Right lobe of liver (tissue), 4 donors: ENCODE data around the gene MYOM1.

Experiments used
- CTCF ChIP-seq, 4 donors: fragments of 200-600 bp in 3 of 4; fragments of 450-650 bp in 1 of 4; IDR thresholded peaks; one replicate each; pipeline versions ENCODE4 v1.5.1 to v1.8.0; 2016 to 2022; ENCODE audit warnings: antibody characterized with exemption in 4 of 4, mild to moderate bottlenecking in 2 of 4
- POLR2A ChIP-seq: fragments of 450-650 bp; IDR thresholded peaks from one replicate; pipeline ENCODE4 v1.6.1; 2017; ENCODE audit warnings: antibody characterized with exemption, mild to moderate bottlenecking
- donor health status: DM: no; HTN: no; CAD: no.
- donor health status: DM: no; HTN: no; CAD: no.
- donor health status: DM: no; HTN: yes; CAD: no.

GRCh38 chr18:3154214-3154613, 65.6 kb downstream of the MYOM1 start:
- TF ChIP-seq CTCF (IDR thresholded peaks at IDR 0.05) = no peak
- no peak for TF ChIP-seq POLR2A
